CD4-positive, alpha-beta T cell treated with Interleukin-15 for 4 hours (primary cell): ENCODE measurements around the gene CALU.

ENCODE experiments used
- DNase-seq: peaks from one replicate; pipeline ENCODE4 v3.0.0-alpha.2; 2020; ENCODE audit warnings: low spot score

CALU gene

DNA sequence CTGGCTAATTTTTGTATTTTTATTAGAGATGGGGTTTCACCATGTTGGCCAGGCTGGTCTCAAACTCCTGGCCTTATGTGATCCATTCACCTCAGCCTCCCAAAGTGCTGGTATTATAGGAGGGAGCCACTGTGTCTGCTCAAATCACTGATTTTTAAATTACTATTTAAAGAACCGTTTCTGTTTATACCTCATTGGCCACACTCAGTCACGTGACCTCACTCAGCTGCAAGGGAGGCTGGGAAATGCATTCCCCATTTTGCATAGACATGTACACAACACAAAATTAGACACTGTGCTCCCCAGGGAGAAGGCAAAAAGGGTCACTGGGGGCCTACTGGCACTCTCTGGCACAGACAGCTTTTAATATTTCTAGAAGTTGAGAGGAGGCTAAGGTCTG lies 13.6 kb upstream of the CALU start:
- DNase-seq: no peak

DNA sequence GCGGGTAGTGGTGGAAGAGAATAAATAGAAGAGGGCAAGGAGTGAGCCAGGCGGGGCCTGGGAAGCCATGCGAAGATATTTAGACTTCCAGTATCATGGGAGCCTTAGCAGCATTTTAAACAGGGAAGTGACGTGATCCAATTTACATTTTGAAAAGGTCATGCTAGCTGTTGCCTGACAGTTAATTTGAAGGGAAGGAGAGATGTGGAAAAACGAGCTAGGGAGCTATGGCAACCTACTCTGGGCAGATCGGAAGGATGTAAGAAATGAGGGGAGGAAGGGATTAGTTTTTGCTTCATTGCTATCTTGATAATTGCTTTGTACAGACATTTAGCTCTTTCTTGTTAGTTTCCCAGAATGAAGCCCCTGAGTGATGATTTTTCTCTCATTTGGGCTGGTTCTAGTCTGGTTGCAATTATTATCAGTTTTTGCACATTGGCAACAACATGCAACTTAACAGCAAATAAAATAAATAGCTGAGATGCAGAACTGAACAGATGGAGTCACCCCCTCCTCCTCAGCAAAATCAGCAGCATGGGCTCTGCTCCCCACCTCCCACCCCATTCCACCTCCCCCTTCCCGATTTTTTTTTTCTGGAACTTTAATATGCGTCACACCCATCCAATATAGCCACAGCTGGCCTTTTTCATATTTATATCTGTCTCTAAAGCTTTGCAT lies 13.0 kb upstream of the CALU start:
- DNase-seq: no peak

DNA sequence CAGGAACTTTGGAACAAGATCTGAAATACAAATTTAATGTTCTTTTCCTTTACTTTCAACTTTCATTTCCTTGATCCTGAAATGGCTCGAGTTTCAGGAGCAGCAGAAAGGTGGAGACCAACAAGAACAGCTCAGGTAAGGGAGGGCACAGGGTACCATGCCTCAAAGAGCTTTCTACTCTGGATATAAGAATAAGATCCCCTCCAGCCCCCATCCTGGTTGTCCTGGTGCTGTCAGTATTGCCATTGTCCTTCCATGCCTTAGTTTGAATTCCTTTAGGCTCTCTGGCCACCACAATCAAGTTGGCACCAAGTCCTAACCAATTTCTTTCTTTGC lies 12.5 kb upstream of the CALU start:
- DNase-seq: no peak

DNA sequence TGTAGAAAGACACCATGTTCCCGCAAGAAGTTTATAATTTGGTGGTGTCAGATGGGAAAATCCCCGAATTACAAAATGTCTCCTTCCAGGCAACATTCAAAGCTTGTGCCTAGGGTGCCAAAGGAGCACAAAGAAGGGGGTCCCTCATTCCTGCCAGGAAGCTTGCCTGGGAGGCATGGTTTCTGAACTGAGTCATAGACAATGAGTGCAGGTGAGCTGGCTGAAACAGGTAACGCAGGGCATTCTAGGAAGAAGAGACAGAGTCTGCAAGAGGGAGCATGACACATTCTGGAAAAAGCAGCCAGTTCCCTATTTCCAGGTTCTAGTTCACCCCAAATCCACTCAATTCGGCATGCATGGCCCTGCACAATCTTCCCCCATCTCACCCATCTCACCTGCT lies 11.9 kb upstream of the CALU start:
- DNase-seq: no peak

DNA sequence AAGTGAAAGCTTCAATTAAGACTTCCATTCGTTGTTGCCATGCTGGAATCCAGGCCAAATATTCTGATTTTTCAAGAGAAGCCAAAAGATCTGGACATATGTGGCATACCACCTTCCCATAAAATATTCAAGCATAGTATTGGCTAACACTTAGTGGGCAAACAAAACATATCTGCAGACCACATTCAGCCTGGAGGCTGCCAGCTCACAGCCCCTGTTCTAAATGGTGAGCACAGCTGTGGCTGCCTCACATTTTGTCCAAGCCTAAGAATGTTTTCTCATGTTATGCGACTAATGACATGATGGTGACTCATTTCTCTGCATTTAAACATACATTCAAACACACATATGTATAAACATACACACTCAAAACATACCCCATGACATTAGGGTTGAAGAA lies 10.6 kb upstream of the CALU start:
- no peak for DNase-seq

DNA sequence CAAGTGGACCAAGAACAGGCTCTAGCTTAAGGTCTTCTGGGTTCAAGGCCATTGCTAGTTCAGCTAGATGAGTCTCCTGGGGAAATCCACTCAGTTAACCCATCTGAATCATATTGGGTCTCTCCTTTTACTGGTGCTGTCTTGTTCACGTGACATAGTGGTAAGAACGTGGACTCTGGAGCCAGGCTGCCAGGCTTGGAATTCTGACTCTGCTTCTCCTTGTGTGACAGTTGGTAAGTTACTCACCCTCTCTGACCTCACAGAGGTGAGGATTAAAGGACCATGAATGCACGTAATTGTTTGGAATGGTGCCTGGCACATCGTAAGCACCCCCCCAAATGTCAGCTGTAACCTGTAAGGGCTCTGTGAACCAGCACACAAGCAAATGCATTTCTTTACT lies 9.7 kb upstream of the CALU start:
- no peak for DNase-seq

DNA sequence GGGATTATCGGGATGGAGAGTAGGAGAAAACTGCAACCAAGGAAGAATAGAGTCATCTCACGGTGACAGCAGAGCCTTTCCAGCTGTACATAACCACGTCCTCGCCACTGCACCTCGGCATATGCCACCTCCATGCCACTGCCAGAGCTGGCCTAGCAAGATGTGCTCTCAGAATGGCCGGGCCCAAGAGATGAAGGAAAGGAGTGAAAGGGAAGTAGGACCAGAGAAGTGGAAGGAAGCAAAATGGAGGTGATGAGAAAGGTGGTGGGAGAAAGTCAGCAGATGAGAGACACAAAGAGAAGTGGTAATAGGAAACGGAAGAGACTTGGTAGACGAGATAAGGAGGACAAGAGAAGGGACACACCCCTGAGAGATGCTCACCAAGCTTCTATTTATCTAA lies 8.0 kb upstream of the CALU start:
- no peak for DNase-seq

DNA sequence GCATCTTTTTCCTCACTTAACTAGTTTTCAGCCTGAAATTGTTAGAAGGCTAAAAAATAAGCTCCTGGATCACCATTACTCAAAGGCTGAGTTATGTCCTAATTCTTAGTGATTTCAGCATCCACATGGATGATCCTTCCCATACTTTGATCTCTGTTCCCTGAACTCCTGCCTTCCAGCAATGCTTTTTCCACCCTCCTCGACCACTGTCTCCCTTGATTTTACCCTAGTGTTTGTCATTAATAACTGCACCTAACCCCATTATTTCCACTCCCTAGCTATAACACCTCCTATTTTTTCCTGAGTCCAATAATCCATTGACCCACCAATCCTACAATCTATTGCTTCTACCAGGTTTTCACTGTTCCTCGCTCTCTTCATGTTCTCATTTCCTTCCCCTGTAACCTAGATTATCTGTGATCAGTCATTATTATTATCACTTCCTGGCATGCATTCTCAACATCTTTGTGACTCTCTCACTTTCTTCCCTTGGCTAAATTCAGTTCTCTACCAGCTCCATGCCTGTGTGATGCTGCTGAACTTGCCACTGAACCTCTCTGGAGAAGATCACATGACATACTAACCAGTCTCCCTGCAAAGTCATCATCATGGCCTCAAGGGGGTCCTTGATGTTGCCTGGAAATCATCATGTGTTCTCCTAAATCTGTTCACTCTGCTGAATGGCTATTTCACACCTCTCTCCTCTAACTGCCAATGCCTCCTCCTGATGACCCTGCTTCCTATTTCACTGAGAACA lies 6.5 kb upstream of the CALU start:
- DNase-seq: no peak

DNA sequence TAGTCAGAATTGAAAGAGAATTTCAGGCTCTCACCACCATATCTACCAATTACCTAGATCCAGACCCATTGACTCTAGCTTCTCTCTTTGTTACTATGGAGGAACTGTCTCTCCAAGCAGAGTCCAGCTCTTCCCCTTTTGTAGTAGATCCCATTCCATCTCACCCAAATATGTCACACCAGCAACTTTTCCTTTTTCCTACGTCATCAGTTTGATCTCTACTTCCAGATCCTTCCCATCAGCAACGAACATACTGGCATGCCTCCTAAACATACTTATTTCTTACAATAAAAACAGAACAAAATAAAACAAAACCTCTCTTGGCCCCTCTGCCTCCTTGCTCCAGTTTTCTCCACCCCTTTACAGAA lies 5.9 kb upstream of the CALU start:
- DNase-seq: no peak

DNA sequence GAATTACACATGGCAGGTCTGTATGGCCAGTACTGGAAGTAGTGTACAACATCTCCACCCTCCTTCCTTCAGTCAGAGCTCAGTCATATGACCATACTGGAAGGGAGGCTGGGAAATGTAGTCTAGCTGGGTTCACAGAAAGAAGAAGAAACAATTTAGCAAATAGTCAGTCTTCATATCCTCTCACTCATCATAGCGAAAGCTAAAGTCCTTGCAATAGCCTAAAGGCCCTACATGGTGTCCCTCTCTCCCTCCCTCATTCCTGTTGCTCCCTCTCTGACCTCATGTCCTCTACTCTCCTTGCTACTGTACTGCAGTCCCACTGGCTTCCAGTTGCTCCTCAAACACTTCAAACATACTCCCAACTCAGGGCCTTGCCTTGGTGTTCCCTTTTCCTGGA lies 4.3 kb upstream of the CALU start:
- DNase-seq: no peak

DNA sequence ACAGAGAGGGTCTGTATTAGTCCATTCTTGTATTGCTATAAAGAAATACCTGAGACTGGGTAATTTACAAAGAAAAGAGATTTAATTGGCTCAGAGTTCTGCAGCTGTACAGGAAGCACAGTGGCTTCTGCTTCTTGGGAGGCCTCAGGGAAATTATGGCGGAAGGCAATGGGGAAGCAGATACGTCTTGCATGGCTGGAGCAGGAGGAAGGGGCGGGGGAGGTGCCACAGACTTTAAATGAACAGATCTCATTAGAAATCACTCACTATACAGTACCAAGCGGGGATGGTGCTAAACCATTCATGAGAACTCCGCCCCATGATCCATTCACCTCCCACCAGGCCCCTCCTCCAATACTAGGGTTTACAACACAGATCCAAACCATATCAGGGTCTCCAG lies 3.7 kb upstream of the CALU start:
- no peak for DNase-seq

DNA sequence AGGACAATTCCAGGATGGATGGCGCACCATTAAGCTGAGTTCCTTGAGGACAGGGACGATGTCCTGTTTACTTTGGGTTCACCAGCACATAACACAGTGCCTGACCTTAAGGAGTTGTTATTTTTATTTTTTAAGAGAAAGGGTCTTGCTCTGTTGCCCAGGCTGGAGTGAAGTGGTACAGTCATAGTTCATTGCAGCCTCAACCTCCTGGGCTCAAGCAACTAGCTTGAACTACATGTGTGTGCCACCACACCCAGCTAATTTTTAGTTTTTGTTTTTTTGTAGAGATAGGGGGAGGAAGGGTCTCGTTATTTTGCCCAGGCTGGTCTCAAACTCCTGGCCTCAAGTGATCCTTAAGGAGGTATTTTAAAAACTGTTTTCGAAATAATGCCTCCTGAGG lies 1.7 kb upstream of the CALU start:
- DNase-seq: no peak

DNA sequence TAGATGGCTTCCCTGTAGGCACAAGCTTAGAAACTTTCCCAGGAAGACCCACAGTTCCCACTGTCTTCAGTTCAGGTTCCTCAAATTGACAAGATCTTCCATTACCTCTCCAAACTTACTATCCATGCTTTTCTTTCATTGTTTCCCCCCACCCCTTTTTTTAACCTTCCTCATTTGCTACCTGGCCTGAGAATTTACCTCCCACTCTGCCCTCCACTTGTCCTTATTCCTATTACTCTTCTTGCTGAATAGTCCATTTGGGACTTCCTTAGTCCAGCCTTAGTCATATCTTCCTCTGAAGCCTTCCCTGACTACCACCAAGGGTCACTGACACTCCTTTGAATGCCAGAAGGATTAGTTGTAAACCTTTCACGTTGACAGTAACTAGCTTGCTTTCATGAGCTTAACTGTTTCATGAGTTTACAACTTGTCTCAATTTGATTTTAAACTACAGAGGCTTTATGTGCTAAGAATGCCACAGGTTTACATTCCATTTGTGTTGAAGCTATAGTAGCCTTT lies 1.2 kb upstream of the CALU start:
- DNase-seq: no peak

DNA sequence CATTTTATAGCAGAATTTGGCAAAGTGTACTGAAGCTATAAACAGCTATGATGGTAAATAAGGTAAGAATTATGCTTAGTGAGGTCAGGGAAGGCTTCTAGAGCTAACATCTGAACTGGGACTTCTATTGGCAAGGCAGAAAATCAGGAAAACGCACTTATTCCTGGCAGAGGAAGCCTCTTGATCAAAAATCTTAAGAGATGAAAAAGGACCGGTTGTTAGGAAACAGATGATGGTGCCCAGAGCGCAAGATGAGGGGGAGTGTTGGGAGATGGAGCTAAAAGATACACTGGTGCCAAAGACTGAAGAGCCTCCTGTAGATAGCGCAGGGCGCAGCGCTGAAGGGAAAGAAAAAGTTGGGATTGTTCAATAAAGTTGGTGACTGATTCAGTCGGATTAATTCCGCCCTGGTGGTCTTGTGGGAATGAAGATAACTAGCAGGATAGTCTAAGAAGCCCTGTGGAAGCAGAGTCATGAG lies 550 bp upstream of the CALU start:
- DNase-seq: no peak

DNA sequence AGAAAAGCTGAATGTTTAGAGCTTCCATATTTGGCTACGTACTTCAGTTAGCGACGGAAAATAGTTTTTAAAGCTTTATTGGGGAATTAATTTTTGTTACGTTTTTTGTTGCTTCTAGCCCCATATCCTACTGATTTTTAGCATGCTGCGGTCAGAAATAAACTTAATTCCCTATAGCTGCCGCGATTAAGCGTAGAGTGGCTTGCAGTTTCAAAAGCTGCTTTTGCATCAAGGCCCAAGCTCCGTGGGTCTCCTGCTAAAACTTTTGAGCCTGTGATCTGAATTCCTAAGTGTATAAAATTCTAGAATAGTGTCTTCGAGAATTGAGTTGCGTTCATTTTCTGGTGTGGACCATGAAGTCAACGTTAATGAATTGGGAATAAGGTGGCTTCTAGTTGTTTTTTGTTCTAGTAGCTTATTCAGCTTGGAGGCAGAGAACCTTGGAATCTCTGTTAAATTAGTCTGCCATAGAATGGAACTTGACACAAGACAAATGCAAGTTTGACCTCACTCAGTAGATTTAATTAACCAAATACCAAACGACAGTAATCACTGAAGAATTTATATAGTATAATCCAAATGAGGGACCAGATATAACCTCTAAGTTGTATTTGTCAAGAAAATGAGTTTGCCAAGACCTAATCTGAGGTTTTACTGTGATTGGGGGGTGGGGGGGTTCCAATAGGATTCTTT lies 977 bp downstream of the CALU start:
- DNase-seq: no peak

DNA sequence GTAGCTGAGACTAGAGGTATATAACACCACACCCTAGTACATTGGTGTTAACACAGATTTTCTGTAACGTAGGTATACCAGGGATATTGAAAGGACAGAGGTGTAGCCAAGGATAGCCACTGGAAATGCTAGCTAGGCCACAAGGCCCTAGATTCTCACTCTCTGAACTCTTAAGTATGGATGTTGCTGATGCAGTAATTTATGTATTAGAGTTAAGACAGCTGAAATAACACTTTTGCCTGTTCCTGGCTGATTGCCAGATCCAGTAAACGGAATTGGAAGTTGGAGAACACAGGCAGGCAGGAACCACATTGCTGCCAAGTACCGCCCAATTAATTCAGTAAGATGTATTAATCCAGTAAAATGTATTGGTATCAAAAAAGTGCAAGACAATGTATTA lies 1.8 kb downstream of the CALU start:
- DNase-seq: no peak

DNA sequence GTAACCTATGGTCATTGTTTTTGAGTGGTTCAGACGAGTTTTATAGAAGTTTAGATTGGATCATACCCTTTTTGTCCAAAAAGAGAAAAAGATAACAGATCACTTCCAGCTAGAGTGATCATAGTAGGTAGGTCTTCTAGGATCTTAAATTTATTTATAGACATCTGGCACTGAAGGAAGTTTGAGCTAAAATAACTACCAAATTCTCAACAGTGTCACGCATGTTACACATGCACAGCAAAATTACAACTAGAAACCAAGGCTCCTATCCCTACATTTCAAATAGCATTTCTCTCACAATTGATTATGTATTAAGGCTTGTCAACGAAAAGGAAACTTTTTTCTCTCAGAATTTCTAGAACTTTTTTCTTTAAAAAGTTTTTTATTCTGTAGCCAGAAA lies 2.3 kb downstream of the CALU start:
- DNase-seq: no peak

DNA sequence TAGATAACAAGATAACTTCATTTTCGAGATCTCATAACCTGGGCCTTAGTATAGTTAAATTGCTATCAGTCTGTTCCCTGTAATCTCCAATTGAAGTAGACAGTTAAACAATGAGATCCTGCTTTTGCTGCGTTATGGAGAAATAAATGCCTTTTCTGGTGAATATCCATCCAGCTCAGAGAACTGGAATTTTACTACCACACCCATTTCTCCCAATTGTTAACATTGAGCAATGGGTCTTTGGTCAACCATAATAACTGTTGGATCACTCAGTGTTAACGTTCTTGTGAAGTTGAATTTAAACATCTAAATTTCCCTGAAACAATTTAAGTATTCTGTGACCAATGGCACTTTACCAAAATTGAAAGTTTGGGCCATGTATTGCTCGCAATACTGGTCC lies 3.0 kb downstream of the CALU start:
- no peak for DNase-seq

DNA sequence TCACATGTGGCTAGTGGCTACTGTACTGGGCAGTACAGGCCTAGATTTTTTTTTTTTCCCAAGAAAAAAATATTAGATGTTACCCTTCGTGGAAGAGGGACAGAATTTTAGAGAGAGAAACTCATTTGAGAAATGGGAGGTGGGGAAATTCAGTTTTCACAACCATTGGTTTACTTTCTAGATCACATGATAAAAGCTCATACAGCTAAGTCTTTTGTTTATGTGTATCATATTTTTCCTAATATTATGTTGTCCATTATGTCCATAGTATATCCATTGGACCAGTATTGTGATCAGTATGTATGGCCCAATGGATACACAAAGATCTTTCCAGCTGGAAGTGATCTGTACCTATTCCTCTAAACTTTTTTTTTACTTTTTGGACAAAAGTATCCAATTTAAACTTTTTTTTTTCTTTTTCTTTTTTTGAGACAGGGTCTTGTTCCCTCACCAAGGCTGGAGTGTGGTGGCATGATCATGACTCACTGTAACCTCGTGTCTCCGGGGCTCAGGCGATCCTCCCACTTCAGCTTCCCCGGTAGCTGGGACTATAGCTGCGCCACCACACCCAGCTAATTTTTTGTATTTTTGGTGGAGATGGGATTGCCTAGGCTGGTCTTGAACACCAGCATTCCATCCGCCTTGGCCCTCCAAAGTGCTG lies 4.1 kb downstream of the CALU start:
- no peak for DNase-seq

DNA sequence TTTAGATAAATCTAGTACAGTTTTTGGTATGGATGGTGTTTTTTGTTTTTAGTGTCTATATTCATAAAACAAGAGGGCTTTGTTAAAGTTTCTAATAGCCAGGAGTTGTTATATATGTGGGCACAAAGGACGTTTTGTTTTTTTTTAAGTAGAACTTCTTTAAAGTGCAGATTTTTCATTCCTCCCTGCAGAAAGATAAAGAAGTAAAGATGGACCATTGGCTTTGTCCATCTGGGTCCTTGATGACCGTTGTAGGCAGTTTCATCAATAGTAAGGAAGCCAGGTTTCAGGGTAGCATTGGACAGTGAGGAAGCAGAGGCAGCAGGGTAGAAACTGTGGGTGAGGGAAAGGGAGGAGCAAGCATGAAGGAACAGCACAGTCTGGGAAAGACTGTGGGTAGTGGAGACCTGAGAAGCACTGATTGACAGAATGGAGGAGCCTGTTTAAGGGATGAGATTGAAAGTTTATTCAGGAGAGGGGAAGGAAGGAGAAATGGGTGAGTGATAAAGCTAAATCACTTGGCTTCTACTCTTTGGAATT lies 5.3 kb downstream of the CALU start:
- DNase-seq: no peak

DNA sequence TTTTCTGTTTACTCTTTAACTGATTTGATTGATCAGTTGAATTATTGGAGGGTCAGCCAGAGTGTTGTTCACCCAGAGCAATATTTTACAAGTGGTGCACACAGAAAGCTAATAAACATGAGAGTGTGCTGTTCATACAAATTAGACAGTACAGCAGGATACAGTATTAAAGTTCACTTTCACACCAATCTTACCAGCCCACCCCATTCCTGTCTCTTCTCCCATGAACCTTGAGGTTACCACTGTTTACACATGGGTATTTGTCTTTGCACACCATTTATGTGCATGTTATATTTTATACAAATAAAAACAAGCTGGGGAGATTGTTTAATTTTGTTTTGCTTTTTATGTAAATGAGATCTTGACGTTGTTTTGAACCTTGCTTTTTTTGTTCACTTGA lies 6.5 kb downstream of the CALU start:
- no peak for DNase-seq

DNA sequence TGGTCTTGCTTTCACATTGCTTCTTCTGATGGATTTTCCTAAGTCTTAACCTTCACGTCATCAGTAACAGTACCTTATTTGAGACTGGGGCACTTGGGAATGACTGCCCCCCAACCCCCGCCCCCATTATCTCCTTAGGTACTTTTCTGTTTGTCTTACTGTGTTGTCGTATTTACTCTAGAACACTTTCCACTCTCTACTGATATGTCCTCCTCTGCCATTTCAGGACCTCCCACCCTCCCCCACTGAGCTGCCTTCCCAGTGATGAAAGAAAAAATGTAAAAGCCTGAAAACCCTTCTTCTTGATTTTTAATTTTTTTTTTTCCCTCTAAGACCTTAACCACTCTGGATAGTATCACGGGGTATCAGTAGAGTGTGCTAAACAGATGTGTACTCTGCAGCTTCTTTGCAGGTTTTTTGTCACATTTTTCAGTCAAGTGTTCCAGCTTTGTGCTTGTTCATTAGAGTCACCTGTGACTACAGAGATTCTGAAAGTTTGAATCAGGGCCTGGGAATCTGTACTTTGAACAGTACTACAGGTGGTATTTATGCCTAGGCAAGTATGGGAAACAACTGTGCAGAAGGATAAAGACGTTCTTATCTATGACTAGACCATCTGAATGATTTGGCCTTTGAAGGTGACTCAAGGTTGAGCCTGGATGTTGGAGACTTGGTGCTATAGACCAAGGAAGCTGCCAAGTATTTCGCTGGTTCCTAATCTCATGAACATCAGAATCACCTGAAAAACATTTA lies 8.3 kb downstream of the CALU start:
- no peak for DNase-seq
